GM12864 (cell line): ENCODE data around the gene RNF214.

Experiments
- DNase-seq: peaks from one replicate; pipeline ENCODE4 v3.0.0-alpha.2; 2011; ENCODE audit warnings: low read depth
- H3K4me3 ChIP-seq: 2 replicates; pipeline ENCODE4 v1.5.1; 2011; ENCODE audit warnings: mild to moderate bottlenecking, low read depth, low read length, control low read depth
- CTCF ChIP-seq: IDR thresholded peaks from 2 replicates; pipeline ENCODE4 v1.5.1; 2011; ENCODE audit warnings: low read depth, mild to moderate bottlenecking, moderate library complexity, low read length, control low read depth, inconsistent platforms; ENCODE audit errors: missing control alignments

The RNF214 gene

GRCh38 chr11:117219455-117219854 lies 13.0 kb upstream of the RNF214 start:
- no peak for TF ChIP-seq CTCF
- no peak overlapping the region for H3K4me3 ChIP-seq
- no peak for DNase-seq

- DNase-seq = no peak
- no peak for TF ChIP-seq CTCF
- no peak overlapping the region for H3K4me3 ChIP-seq
Observed at GRCh38 chr11:117219995-117220394, 12.5 kb upstream of the RNF214 start.

GRCh38 chr11:117220568-117220967 lies 11.9 kb upstream of the RNF214 start:
- H3K4me3 ChIP-seq = no peak overlapping the region
- no peak for DNase-seq
- TF ChIP-seq CTCF = no peak

- TF ChIP-seq CTCF = no peak
- no peak for DNase-seq
- no peak overlapping the region for H3K4me3 ChIP-seq
Observed at GRCh38 chr11:117220999-117221774, 11.3 kb upstream of the RNF214 start.

- no peak for TF ChIP-seq CTCF
- H3K4me3 ChIP-seq = no peak overlapping the region
- DNase-seq = no peak
Observed at GRCh38 chr11:117221775-117222517, 10.5 kb upstream of the RNF214 start.

GRCh38 chr11:117222991-117223740 lies 9.3 kb upstream of the RNF214 start:
- DNase-seq = no peak
- TF ChIP-seq CTCF = no peak
- H3K4me3 ChIP-seq = no peak overlapping the region
